OCI-LY7 (cell line): Measurements from ENCODE around the gene RUFY2. TPM values are rescaled to one million over a fixed set of nuclear protein-coding genes. Genes with fewer than 3 reads are reported as not detected.

Source experiments
- BruUV-seq: library from RNA; stranded (reverse); fragments of 400-500 nt; replicated peaks from 2 replicates; lab custom pipeline; 2021; lab: Mats Ljungman, UMichigan
- CTCF ChIA-PET: fragments of 300-600 bp; sonication (Branson Sonifier 250); formaldehyde crosslinking; loops from one replicate; lab custom pipeline; 2022; ENCODE audit warnings: antibody characterized with exemption; ENCODE audit not compliant: unreplicated experiment; lab: Charles Lee
- POLR2A ChIA-PET: fragments of 300-600 bp; sonication (Branson Sonifier 250); formaldehyde crosslinking; loops from one replicate; lab custom pipeline; 2022; ENCODE audit warnings: antibody characterized with exemption; lab: Charles Lee
- DNase-seq: peaks from one replicate; pipeline ENCODE4 v3.0.0-alpha.2; 2015; ENCODE audit warnings: low spot score
- H2AFZ ChIP-seq: fragments of 200-600 bp; sonication (generic), shearing (Covaris generic); 2 replicates; pipeline ENCODE4 v1.6.1; 2014; ENCODE audit warnings: mild to moderate bottlenecking, antibody characterized with exemption, low read length, moderate library complexity
- H3K27ac ChIP-seq: fragments of 200-600 bp; sonication (generic); 2 replicates; pipeline ENCODE4 v1.5.1; 2014; ENCODE audit warnings: mixed run types, low read depth, mild to moderate bottlenecking, moderate library complexity, low read length, inconsistent platforms; ENCODE audit not compliant: poor library complexity, severe bottlenecking
- H3K36me3 ChIP-seq: fragments of 200-600 bp; sonication (generic); 2 replicates; pipeline ENCODE4 v1.6.1; 2014; ENCODE audit warnings: mild to moderate bottlenecking, antibody characterized with exemption, low read length, moderate library complexity, mixed read lengths; ENCODE audit not compliant: insufficient read depth
- H3K4me1 ChIP-seq: fragments of 200-600 bp; sonication (generic); 2 replicates; pipeline ENCODE4 v1.5.1; 2014; ENCODE audit warnings: mild to moderate bottlenecking, low read length; ENCODE audit not compliant: insufficient read depth, poor library complexity, severe bottlenecking
- H3K4me2 ChIP-seq: fragments of 200-600 bp; sonication (generic); 2 replicates; pipeline ENCODE4 v1.6.1; 2014; ENCODE audit warnings: mild to moderate bottlenecking, low read length
- H3K4me3 ChIP-seq: fragments of 200-600 bp; sonication (generic); 2 replicates; pipeline ENCODE4 v1.5.1; 2014; ENCODE audit warnings: mild to moderate bottlenecking, low read depth, low read length; ENCODE audit not compliant: poor library complexity, severe bottlenecking
- H3K79me2 ChIP-seq: fragments of 200-600 bp; sonication (generic); 2 replicates; pipeline ENCODE4 v1.6.1; 2016; ENCODE audit warnings: low read depth, mild to moderate bottlenecking, low read length, moderate library complexity, mixed read lengths; ENCODE audit not compliant: insufficient read depth
- H3K9me2 ChIP-seq: fragments of 200-600 bp; sonication (generic); 2 replicates; pipeline ENCODE4 v1.6.1; 2016; ENCODE audit warnings: mild to moderate bottlenecking, low read length, mixed read lengths; ENCODE audit not compliant: insufficient read depth
- H3K9me3 ChIP-seq: fragments of 200-600 bp; sonication (generic); 2 replicates; pipeline ENCODE4 v1.6.1; 2014; ENCODE audit warnings: mild to moderate bottlenecking, mixed run types, low read length, mixed read lengths
- H4K20me1 ChIP-seq: fragments of 200-600 bp; sonication (generic); 2 replicates; pipeline ENCODE4 v1.6.1; 2014; ENCODE audit warnings: mild to moderate bottlenecking, antibody characterized with exemption, low read length, moderate library complexity, mixed read lengths; ENCODE audit not compliant: insufficient read depth
- EZH2phosphoT487 ChIP-seq: fragments of 200-600 bp; sonication (generic); IDR thresholded peaks from 2 replicates; pipeline ENCODE4 v1.6.1; 2018; ENCODE audit warnings: low read depth, borderline replicate concordance, mild to moderate bottlenecking, mixed run types, antibody characterized with exemption, low read length, moderate library complexity, mixed read lengths
- intact Hi-C: fragments of 100-400 bp; cut with micrococcal nuclease; formaldehyde crosslinking; loops from one replicate; pipeline ENCODE4 v1.10.0; 2022; ENCODE audit not compliant: unreplicated experiment
- total RNA-seq, 2 experiments: library from RNA; depleted of rRNA in 1 of 2; stranded (reverse); fragments of >200 nt in 1 of 2; shearing (Covaris generic) in 1 of 2; gene quantifications; 2 replicates each; pipeline ENCODE4 v1.2.3, GENCODE V29; 2014 to 2022
- TF ChIP-seq, protein P1 (sequence below): fragments of 200-600 bp; sonication (generic); conservative IDR thresholded peaks from 2 replicates; pipeline ENCODE4 v1.5.1; 2014; ENCODE audit warnings: mild to moderate bottlenecking, antibody characterized with exemption, low read length, moderate library complexity, mixed read lengths

RUFY2 gene
- total RNA-seq, 2 experiments from 2014 or later = 16.3 to 17.4 TPM

- CTCF ChIA-PET = no interaction called here
These were observed 40.0 kb downstream of the RUFY2 start for GRCh38 chr10:68367121-68367520.

GRCh38 chr10:68366600-68366999, 40.5 kb downstream of the RUFY2 start:
- ChIA-PET CTCF (no interaction called here), POLR2A (no interaction called here)
- no peak for DNase-seq

More at GRCh38 chr10:68367121-68367520, 40.0 kb downstream of the RUFY2 start:
- Histone ChIP-seq H3K9me3 (peaks cover 9% of the 10 kb centered on the region; the same call in 1 of the 2 replicates), H3K9me2 (no peaks in the 10 kb centered on the region), H3K79me2 (no peaks in the 10 kb centered on the region), H3K36me3 (peaks cover 21% of the 10 kb centered on the region), H3K4me2 (no peak overlapping the region), H3K27ac (no peak overlapping the region), H3K4me3 (no peak overlapping the region), H2AFZ (no peak overlapping the region), H3K4me1 (peaks cover 12% of the 10 kb centered on the region), H4K20me1 (no peaks in the 10 kb centered on the region)
- BruUV-seq = no TSS peak
- POLR2A ChIA-PET = no interaction called here
- intact Hi-C loops = no loop called here
- TF ChIP-seq EZH2phosphoT487 = no peak
- TF ChIP-seq, protein P1, sequence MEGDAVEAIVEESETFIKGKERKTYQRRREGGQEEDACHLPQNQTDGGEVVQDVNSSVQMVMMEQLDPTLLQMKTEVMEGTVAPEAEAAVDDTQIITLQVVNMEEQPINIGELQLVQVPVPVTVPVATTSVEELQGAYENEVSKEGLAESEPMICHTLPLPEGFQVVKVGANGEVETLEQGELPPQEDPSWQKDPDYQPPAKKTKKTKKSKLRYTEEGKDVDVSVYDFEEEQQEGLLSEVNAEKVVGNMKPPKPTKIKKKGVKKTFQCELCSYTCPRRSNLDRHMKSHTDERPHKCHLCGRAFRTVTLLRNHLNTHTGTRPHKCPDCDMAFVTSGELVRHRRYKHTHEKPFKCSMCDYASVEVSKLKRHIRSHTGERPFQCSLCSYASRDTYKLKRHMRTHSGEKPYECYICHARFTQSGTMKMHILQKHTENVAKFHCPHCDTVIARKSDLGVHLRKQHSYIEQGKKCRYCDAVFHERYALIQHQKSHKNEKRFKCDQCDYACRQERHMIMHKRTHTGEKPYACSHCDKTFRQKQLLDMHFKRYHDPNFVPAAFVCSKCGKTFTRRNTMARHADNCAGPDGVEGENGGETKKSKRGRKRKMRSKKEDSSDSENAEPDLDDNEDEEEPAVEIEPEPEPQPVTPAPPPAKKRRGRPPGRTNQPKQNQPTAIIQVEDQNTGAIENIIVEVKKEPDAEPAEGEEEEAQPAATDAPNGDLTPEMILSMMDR = no peak
- no peak for DNase-seq

GRCh38 chr10:68365611-68366010, 41.5 kb downstream of the RUFY2 start:
- no peaks in the 10 kb centered on the region for H4K20me1 ChIP-seq
- no peak for TF ChIP-seq EZH2phosphoT487
- TF ChIP-seq, protein P1 = no peak
- CTCF ChIA-PET = no interaction called here
- peaks cover 12% of the 10 kb centered on the region for H3K36me3 ChIP-seq
- H3K9me3 ChIP-seq = no peaks in the 10 kb centered on the region
- H3K4me3 ChIP-seq = no peak overlapping the region
- H3K4me1 ChIP-seq = peaks cover 12% of the 10 kb centered on the region
- H3K9me2 ChIP-seq = no peaks in the 10 kb centered on the region
- no peaks in the 10 kb centered on the region for H3K79me2 ChIP-seq
- intact Hi-C loops = no loop called here
- no peak overlapping the region for H3K27ac ChIP-seq
- BruUV-seq = no TSS peak
- POLR2A ChIA-PET = interaction anchor here (0.7 kb wide), 1 partner anchor 107 kb away, joined by 3 read pairs; no protein-coding TSS in a partner anchor
- H3K4me2 ChIP-seq = no peak overlapping the region
- DNase-seq = no peak
- H2AFZ ChIP-seq = no peak overlapping the region

More at GRCh38 chr10:68366600-68366999, 40.5 kb downstream of the RUFY2 start:
- Histone ChIP-seq H3K4me3 (no peak overlapping the region), H3K36me3 (peaks cover 16% of the 10 kb centered on the region), H3K4me1 (peaks cover 12% of the 10 kb centered on the region), H4K20me1 (no peaks in the 10 kb centered on the region), H3K79me2 (no peaks in the 10 kb centered on the region), H3K27ac (no peak overlapping the region), H3K4me2 (no peak overlapping the region), H2AFZ (no peak overlapping the region), H3K9me3 (peaks cover 3% of the 10 kb centered on the region; the same call in 1 of the 2 replicates), H3K9me2 (no peaks in the 10 kb centered on the region)
- intact Hi-C loops = no loop called here
- no TSS peak for BruUV-seq
- TF ChIP-seq EZH2phosphoT487 = no peak
- TF ChIP-seq, protein P1 = no peak
